Activated CD8-positive, alpha-beta memory T cell treated with anti-CD3 and anti-CD28 coated beads for 1 hour (primary cell): ENCODE results near the gene FOLR1.
"Not testable (repeated sequence)": the region's sequence is repeated elsewhere in the genome, so short reads cannot be mapped to it uniquely, and the experiment has no call there.

Experiments used
- DNase-seq, 2 donors: peaks; one replicate each; pipeline ENCODE4 v3.0.0-alpha.2; 2020; ENCODE audit warnings: low read depth in 1 of 2; ENCODE audit errors: extremely low read depth in 1 of 2

FOLR1 gene

GRCh38 chr11:72191961-72192381 is at the start of gene FOLR1:
Gene FOLR1, plus strand, starts transcription at chr11:72192140. Its CDS starts 34 bp downstream, at chr11:72192174.
- no peak for DNase-seq

DNA sequence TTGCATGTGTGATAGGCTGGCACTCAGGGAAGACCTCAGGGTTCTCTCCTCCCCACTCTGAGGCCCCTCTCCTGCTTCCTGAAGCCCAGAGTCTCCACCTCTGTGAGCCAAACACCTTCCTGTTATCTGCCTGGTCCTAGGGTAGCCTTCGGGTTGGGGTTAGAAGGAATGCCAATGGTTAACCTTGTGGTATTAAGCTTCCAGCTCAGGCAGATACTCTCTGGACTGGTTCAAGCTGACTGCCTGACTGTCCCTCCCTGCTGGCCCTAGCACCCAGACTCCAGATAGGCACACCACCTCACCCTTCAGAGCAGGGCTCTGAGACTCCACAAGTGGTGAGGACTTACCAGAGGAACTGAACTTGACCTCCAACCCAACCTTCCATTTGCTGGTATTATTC is 49.4 kb upstream of the FOLR1 start:
- DNase-seq: not testable (repeated sequence)

- DNase-seq: no peak
These were observed 47.0 kb upstream of the FOLR1 start for GRCh38 chr11:72144807-72145565.

DNA sequence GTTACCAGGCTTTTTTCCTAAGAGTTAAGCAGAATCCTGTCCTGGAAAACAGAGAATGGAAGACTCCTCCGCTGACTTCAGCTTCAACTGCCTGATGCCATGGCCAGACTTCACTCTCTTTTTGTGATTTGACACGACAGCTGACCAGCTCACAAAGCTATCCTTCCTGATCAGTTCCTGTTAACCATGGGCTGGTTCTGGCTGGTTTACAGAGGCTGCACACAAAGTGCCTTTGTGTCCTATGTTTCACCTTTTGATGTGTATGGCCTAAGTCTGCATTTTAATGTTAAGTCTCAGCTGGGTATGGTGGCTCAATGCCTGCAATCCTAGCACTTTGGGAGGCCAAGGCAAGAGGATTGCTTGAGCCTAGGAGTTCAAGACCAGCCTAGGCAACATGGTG is 45.3 kb upstream of the FOLR1 start:
- no peak for DNase-seq

GRCh38 chr11:72150882-72151281 is 41.1 kb upstream of the FOLR1 start:
- no peak for DNase-seq

DNA sequence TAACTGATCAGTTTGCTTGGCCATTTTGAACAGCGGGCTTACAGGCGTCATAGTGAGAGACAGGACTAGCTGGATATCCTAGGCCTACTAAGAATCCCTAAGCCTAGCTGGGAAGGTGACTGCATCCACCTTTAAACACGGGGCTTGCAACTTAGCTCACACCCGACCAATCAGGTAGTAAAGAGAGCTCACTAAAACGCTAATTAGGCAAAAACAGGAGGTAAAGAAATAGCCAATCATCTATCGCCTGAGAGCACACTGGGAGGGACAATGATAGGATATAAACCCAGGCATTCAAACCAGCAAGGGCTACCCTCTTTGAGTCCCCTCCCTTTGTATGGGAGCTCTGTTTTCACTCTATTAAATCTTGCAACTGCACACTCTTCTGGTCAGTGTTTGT is 38.1 kb upstream of the FOLR1 start:
- DNase-seq: not testable (repeated sequence)

GRCh38 chr11:72154816-72155215 is 37.1 kb upstream of the FOLR1 start:
- no peak for DNase-seq

DNA sequence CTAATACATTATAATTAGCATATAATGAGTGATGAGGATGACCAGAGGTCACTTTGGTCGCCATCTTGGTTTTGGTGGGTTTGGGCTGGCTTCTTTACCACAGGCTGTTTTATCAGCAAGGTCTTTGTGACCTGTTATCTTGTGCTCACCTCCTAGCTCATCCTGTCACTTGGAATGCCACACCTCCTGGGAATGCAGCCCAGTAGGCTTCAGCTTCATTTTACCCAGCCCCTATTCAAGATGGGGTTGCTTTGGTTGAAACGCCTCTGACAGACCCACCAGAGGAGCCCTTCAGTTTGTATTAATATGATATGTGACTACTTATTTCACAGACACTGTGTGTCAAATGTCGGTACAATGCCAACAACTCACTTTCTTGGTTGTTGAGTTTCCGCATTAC is 36.2 kb upstream of the FOLR1 start:
- DNase-seq: no peak

- DNase-seq: no peak
These were observed 34.8 kb upstream of the FOLR1 start for GRCh38 chr11:72157131-72157530.

DNA sequence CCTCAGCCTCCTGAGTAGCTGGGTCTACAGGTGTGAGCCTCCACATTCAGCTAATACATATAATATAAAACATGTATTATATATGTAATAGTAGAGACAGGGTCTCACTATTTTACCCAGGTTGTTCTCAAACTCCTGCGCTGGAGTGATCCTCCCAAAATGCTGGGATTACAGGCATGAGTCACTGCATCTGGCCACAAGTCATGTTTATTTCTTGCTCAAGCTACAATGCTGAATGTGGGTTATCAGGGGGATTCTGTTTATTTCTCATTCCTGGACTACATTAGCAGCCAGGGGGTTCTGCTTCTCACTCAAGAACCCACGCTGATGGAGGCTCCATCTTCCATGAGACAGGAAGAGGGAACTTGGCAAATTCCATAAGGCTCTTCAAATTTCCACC is 31.6 kb upstream of the FOLR1 start:
- no peak for DNase-seq

DNA sequence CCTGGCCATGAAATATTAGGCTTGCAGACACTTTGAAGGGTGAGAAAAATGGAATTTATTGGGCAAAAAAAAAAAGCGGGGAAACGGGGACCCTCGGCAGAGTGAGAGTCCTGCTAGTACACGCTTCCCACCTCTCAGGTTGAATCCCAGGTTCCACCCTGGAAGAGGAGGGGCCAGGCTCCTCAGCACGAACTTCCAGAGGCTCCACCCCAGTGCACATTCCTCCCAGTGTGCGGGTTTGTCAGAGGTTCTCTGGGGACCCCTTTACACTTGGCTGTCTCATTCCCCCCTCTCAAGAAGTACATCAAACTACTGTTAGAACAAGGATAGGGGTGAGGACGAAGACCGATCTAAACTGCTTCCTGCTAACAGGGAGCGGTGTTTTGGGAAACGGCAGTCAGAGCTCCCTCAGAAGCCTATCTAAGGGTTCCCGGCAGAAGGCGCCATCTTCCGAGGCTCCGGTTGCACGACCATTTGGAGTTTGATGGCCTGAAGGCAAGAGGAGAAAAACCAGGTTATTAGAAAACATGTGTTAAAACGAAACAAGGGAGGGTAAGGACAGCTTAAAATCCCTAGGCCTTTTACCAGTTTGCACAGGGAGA is 28.9 kb upstream of the FOLR1 start:
- no peak for DNase-seq

GRCh38 chr11:72164187-72164586 is 27.8 kb upstream of the FOLR1 start:
- DNase-seq: not testable (repeated sequence)

DNA sequence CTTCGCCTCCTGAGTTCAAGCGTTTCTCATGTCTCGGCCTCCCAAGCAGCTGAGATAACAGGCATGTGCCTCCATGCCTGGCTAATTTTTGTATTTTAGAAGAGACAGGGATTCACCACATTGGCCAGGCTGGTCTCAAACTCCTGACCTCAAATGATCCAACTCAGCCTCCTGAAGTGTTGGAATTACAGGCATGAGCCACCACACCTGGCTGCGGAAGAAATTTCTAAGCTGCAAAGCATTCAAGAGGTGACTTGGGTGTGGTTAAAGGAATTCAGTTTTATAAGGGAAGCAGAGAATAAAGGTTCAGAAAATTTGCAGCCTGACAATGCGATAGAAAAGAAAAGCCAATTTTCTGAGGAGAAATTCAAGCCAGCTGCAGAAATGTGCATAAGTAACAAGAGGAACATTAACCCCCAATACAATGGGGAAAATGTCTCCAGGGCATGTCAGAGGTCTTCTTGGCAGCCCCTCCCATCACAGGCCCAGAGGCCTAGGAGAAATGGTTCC is 22.8 kb upstream of the FOLR1 start:
- DNase-seq: not testable (repeated sequence)

DNA sequence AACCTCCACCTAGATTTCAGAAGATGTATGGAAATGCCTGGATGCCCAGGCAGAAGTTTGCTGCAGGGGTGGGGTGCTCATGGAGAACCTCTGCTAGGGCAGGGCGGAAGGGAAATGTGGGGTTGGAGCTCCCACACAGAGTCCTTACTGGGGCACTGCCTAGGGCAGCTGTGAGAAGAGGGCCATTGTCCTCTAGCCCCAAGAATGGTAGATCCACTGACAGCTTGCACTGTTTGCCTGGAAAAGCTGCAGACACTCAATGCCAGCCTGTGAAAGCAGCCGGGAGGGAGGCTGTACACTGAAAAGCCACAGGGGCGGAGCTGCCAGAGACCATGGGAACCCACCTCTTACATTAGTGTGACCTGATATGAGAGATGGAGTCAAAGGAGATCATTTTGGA is 22.2 kb upstream of the FOLR1 start:
- DNase-seq: not testable (repeated sequence)

DNA sequence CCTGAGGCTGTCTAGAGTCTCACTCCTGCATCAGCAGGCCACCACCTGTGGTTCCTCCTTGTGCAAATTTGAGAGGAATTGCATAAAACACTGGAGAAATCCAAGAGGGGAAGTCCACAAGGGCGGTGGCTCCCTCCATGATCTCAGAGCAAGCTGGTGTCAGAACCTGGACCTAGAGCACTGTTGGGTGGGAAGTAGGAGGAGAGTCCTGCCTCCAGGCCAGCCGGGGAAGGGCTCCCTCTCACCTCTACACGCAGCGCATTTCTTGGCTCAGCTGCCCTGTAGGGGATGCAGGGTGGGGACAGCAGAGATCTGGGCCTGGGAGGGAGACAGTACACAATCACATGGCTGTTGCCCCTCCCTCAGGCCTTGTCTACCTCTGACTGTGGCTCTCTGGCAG is 19.9 kb upstream of the FOLR1 start:
- not testable (repeated sequence) for DNase-seq

DNA sequence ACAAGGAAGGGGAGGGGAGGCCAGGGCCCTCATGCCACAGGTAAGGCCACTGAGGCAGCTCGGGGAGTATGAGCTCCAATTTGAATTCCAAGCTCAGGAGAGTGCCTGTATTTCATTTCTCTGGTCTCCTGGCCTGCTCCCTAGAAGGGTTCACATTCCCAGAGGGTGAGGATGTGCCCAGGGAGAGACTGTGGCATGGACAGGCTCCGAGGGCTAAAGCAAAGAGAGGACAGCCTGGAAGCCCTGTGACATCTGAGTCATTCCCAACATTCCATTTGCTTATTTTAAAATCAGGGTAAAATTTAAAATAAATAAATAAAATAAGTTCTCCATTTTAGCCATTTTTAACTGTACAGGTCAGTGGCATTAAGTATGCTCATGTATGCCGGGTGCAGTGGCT is 18.6 kb upstream of the FOLR1 start:
- DNase-seq: no peak

DNA sequence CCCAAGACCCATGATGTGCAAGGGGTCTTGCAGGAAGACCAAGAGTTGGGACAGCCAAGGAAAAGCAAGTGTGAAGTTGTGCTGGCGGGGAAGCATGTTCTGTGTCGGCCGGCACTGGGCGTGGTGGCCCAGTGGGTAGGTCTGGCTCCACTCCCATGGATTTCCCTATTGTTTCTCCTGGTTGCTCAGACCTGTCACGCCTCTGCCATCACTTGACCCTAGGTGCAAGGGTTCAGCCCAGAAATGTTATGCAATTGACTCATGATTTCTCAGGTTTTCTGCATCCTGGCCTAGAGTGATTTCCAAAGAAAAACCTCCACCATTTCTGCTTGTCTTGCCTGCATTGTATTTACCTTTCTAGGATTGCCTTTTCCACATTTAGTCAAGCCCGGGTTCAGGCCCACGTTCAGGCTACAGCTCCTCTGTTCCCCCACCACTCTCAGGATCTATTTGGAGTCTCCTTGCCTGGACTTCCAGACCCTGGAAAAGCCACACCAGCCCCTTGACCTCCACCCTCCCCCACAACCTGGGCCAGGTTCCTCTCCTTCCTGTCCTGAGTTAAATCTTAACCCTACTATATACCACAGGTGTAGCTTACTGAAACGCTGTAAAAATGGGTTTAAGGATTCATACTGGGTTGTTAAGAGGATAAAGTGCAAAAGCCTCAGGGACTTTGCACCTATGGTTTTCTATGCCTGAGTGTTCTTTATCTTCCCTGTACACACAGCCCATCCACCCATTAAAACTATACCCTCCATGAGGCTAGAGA is 17.5 kb upstream of the FOLR1 start:
- DNase-seq: no peak

DNA sequence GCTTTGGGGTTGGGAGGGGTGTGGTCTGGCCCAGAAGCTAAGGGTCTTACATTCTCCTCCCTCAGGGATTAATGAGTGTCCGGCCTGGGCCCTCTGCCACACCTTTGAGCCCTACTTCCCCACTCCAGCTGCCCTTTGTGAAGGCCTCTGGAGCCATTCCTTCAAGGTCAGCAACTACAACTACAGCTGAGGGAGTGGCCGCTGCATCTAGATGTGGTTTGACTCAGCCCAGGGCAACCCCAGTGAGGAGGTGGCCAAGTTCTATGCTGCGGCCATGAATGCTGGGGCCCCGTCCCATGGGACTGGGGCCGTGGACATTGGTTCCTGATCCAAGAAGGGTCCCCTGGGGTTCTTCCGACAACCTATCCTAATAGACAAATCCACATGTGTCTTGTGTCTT is 14.3 kb upstream of the FOLR1 start:
- DNase-seq: no peak

- DNase-seq: no peak
These were observed 12.7 kb upstream of the FOLR1 start for GRCh38 chr11:72179049-72179803.

GRCh38 chr11:72179804-72180396 is 12.0 kb upstream of the FOLR1 start:
- no peak for DNase-seq
